HFFc6 (cell line): Measurements from ENCODE around the gene CEACAM16. TPM values are rescaled to one million over a fixed set of nuclear protein-coding genes. Genes with fewer than 3 reads are reported as not detected.

Experiments
- DNase-seq: peaks from one replicate; pipeline ENCODE4 v3.0.0-alpha.2; 2018
- H3K27ac Mint-ChIP-seq: 2 replicates; pipeline ENCODE4 v1.8.0; 2020; ENCODE audit warnings: mild to moderate bottlenecking, mixed read lengths
- H3K27me3 Mint-ChIP-seq: 2 replicates; pipeline ENCODE4 v1.8.0; 2021; ENCODE audit warnings: mild to moderate bottlenecking, moderate library complexity, mixed read lengths; ENCODE audit not compliant: insufficient read depth
- H3K36me3 Mint-ChIP-seq: 2 replicates; pipeline ENCODE4 v1.8.0; 2021; ENCODE audit warnings: low read depth, mixed read lengths
- H3K4me1 Mint-ChIP-seq: 2 replicates; pipeline ENCODE4 v1.8.0; 2020; ENCODE audit warnings: low read depth, mixed read lengths
- H3K4me3 Mint-ChIP-seq: 2 replicates; pipeline ENCODE4 v1.8.0; 2020; ENCODE audit warnings: mild to moderate bottlenecking, moderate library complexity, mixed read lengths
- H3K9me3 Mint-ChIP-seq: 2 replicates; pipeline ENCODE4 v1.8.0; 2020; ENCODE audit warnings: mild to moderate bottlenecking, mixed read lengths
- total RNA-seq, 6 experiments: library from RNA; stranded (reverse); fragmentation: NEBNext Ultra II Directional; extraction: Animal tissue kit (Norgen Biotek cat#: 25700); gene quantifications; 2 replicates in 1 of 6; 3 replicates in 5 of 6; pipeline ENCODE4 v1.2.3, GENCODE V29; 2021
- TF ChIP-seq, protein P1 (sequence below): fragments of 200-600 bp; sonication (generic); IDR thresholded peaks from 2 replicates; pipeline ENCODE4 v1.5.0; 2021; ENCODE audit warnings: antibody characterized with exemption, mild to moderate bottlenecking

Gene CEACAM16
- total RNA-seq, 6 experiments from 2014 or later, result not detected

GRCh38 chr19:44701228-44701627, 2.3 kb downstream of the CEACAM16 start:
- H3K4me1 Mint-ChIP-seq, result no peaks in the 10 kb centered on the region
- no peak overlapping the region for H3K4me3 Mint-ChIP-seq
- DNase-seq, result no peak
- H3K27me3 Mint-ChIP-seq, result no peaks in the 10 kb centered on the region; the same call in 1 of the 2 replicates
- H3K36me3 Mint-ChIP-seq, result no peaks in the 10 kb centered on the region
- H3K9me3 Mint-ChIP-seq, result no peaks in the 10 kb centered on the region
- no peak overlapping the region for H3K27ac Mint-ChIP-seq
- TF ChIP-seq, protein P1, sequence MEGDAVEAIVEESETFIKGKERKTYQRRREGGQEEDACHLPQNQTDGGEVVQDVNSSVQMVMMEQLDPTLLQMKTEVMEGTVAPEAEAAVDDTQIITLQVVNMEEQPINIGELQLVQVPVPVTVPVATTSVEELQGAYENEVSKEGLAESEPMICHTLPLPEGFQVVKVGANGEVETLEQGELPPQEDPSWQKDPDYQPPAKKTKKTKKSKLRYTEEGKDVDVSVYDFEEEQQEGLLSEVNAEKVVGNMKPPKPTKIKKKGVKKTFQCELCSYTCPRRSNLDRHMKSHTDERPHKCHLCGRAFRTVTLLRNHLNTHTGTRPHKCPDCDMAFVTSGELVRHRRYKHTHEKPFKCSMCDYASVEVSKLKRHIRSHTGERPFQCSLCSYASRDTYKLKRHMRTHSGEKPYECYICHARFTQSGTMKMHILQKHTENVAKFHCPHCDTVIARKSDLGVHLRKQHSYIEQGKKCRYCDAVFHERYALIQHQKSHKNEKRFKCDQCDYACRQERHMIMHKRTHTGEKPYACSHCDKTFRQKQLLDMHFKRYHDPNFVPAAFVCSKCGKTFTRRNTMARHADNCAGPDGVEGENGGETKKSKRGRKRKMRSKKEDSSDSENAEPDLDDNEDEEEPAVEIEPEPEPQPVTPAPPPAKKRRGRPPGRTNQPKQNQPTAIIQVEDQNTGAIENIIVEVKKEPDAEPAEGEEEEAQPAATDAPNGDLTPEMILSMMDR, result no peak

- no peak for DNase-seq
- Mint-ChIP-seq H3K4me1 (no peaks in the 10 kb centered on the region), H3K4me3 (no peak overlapping the region), H3K27ac (no peak overlapping the region), H3K9me3 (no peaks in the 10 kb centered on the region), H3K36me3 (no peaks in the 10 kb centered on the region), H3K27me3 (no peaks in the 10 kb centered on the region; the same call in 1 of the 2 replicates)
- TF ChIP-seq, protein P1, result no peak
Measured at GRCh38 chr19:44702551-44703176, 3.7 kb downstream of the CEACAM16 start.

GRCh38 chr19:44703336-44704078, 4.6 kb downstream of the CEACAM16 start:
- H3K27me3 Mint-ChIP-seq, result no peaks in the 10 kb centered on the region; the same call in 1 of the 2 replicates
- no peak overlapping the region for H3K27ac Mint-ChIP-seq
- no peak for DNase-seq
- no peak overlapping the region for H3K4me3 Mint-ChIP-seq
- H3K36me3 Mint-ChIP-seq, result no peaks in the 10 kb centered on the region
- H3K9me3 Mint-ChIP-seq, result no peaks in the 10 kb centered on the region
- no peaks in the 10 kb centered on the region for H3K4me1 Mint-ChIP-seq
- TF ChIP-seq, protein P1, result no peak

GRCh38 chr19:44704982-44705381, 6.0 kb downstream of the CEACAM16 start:
- no peaks in the 10 kb centered on the region for H3K36me3 Mint-ChIP-seq
- no peak overlapping the region for H3K27ac Mint-ChIP-seq
- no peaks in the 10 kb centered on the region for H3K9me3 Mint-ChIP-seq
- TF ChIP-seq, protein P1, result no peak
- no peak for DNase-seq
- H3K27me3 Mint-ChIP-seq, result no peaks in the 10 kb centered on the region; the same call in none of the 2 replicates
- no peak overlapping the region for H3K4me3 Mint-ChIP-seq
- no peaks in the 10 kb centered on the region for H3K4me1 Mint-ChIP-seq

GRCh38 chr19:44705502-44706010, 6.6 kb downstream of the CEACAM16 start:
- TF ChIP-seq, protein P1, result no peak
- no peaks in the 10 kb centered on the region for H3K36me3 Mint-ChIP-seq
- no peak for DNase-seq
- no peaks in the 10 kb centered on the region for H3K9me3 Mint-ChIP-seq
- no peak overlapping the region for H3K27ac Mint-ChIP-seq
- no peaks in the 10 kb centered on the region for H3K4me1 Mint-ChIP-seq
- no peaks in the 10 kb centered on the region; the same call in none of the 2 replicates for H3K27me3 Mint-ChIP-seq
- no peak overlapping the region for H3K4me3 Mint-ChIP-seq
